Skeletal muscle satellite cell (primary cell): ENCODE measurements around the gene SMG7.

Experiments
- H3K27me3 ChIP-seq: 2 replicates; pipeline ENCODE4 v1.7.0; 2013; ENCODE audit warnings: low read length; ENCODE audit not compliant: control insufficient read depth, insufficient read depth
- H3K36me3 ChIP-seq: 2 replicates; pipeline ENCODE4 v1.7.0; 2013; ENCODE audit warnings: mild to moderate bottlenecking, control low read depth, low read length; ENCODE audit not compliant: insufficient read depth
- H3K4me1 ChIP-seq: 2 replicates; pipeline ENCODE4 v1.7.0; 2013; ENCODE audit warnings: low read length; ENCODE audit not compliant: control insufficient read depth, insufficient read depth
- H3K4me2 ChIP-seq: 2 replicates; pipeline ENCODE4 v1.7.0; 2013; ENCODE audit warnings: mild to moderate bottlenecking, low read length
- H3K4me3 ChIP-seq: 2 replicates; pipeline ENCODE4 v1.7.0; 2013; ENCODE audit warnings: low read length
- H3K9ac ChIP-seq: 2 replicates; pipeline ENCODE4 v1.7.0; 2013; ENCODE audit warnings: mild to moderate bottlenecking, low read depth, low read length, moderate library complexity
- H3K9me3 ChIP-seq: replicated peaks from 2 replicates; pipeline ENCODE4 v1.7.0; 2013; ENCODE audit warnings: mild to moderate bottlenecking, control low read depth, low read length

Gene SMG7

DNA sequence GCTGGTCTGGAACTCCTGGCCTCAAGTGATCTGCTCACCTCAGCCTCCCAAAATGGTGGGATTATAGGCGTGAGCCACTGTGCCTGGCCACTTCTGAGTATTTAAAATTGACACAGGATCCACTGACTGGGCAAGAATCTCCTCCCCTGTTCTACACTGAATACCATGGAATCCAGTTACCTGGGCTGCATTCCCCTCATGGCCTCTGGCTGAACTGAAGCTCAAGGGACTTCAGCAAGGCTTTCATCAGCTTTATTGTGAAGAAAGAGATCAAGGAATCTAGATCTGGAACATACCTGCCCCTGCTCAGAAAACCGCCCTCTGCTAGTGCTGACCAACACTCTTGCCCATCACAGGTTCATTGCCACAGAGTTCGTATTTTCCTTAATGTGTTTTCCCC is 97.5 kb downstream of the SMG7 start:
- H3K4me1 ChIP-seq: peaks cover 24% of the 10 kb centered on the region

DNA sequence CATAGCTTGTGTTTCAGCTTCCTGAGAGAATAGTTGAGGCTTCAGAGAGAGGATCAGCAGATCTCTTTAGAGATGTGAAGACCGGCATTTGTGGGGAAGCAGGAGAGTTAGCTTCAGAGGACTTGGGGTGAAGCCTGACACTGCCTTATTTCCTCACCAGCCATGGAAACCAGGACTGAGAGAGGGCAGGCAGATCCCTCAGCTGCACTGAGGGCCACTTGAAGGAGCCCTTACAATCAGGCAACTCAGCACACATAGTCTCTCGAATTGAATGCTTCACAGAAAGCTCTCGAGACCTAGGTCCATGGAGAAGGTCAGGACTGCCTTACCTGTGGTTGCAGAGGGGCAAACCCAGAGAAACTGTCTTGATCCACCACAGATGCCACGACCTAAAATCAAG is 98.2 kb downstream of the SMG7 start:
- H3K36me3 ChIP-seq: no peaks in the 10 kb centered on the region
- H3K9ac ChIP-seq: no peak overlapping the region
- no peak overlapping the region for H3K4me2 ChIP-seq
- no peak overlapping the region for H3K4me3 ChIP-seq
- no peaks in the 10 kb centered on the region for H3K27me3 ChIP-seq
- peaks cover 24% of the 10 kb centered on the region for H3K4me1 ChIP-seq
- no peaks in the 10 kb centered on the region for H3K9me3 ChIP-seq

More for the DNA sequence above, 97.5 kb downstream of the SMG7 start:
- H3K36me3 ChIP-seq: no peaks in the 10 kb centered on the region
- no peaks in the 10 kb centered on the region for H3K9me3 ChIP-seq
- H3K9ac ChIP-seq: no peak overlapping the region
- no peaks in the 10 kb centered on the region for H3K27me3 ChIP-seq
- H3K4me2 ChIP-seq: no peak overlapping the region
- no peak overlapping the region for H3K4me3 ChIP-seq

DNA sequence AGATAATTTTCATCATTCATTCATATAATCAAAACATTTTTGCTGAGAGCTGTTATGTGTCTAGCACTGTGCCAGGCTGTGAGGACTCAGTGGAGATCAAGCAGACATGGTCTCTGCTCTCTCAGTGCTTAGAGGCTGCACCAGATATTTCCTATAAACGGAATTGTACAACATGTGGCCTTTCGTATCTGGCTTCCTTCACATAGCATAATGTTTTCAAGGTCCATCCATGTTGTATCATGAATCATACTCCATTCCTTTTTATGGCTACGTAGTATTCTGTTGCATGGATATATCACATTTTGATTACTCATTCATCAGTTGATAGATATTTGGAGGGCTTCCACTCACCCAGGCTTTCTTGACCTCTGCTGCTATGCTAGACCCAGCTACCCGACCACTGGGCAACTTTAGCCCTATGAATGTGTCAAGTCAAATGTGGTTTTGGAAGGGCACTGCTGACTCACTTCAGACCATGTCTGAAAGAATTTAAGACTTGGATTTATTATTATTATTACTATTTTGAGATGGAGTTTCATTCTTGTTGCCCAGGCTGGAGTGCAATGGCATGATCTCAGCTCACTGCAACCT is 99.5 kb downstream of the SMG7 start:
- Histone ChIP-seq H3K27me3 (peaks cover 4% of the 10 kb centered on the region), H3K36me3 (no peaks in the 10 kb centered on the region), H3K4me2 (no peak overlapping the region), H3K9ac (no peak overlapping the region), H3K4me3 (no peak overlapping the region), H3K9me3 (no peaks in the 10 kb centered on the region), H3K4me1 (peaks cover 22% of the 10 kb centered on the region)

DNA sequence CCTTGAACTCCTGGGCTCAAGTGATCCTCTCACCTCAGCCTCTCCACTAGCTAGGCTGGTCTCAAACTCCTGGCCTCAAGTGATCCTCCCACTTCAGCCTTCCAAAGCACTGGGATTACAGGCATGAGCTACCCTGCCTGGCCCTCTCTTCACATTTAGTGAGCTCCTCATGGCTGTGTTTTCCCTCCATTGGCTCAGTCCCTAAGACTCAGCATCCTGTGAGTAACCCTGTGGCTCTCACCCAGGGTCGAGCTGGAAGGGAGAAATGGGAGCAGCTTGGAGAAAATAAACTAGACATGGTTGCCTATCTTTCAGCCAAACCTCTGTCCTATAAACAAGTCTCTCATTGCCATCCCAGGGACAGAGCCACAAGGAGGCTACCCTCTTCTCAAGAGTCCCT is 100.4 kb downstream of the SMG7 start:
- no peak overlapping the region for H3K4me3 ChIP-seq
- no peaks in the 10 kb centered on the region for H3K36me3 ChIP-seq
- H3K4me2 ChIP-seq: no peak overlapping the region
- peaks cover 12% of the 10 kb centered on the region for H3K4me1 ChIP-seq
- no peak overlapping the region for H3K9ac ChIP-seq
- H3K9me3 ChIP-seq: no peaks in the 10 kb centered on the region
- H3K27me3 ChIP-seq: peaks cover 12% of the 10 kb centered on the region

DNA sequence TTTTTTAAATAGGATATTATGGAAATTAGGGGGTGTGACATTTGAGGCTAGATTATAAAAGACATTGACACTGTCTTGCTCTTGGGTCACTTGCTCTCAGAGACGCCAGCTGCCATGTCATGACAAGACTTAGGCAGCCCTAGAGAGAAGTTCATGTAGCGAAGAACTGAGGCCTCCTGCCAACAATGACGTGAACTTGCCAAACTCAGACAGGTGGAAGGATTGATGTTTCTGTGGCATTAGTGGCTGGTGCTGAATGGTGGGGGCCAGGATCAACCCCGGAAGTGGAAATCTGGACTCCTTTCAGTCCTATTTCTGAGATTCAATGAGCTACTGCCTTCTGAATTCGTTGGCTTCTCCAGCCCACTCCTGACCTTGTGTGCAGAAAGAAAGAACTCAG is 103.3 kb downstream of the SMG7 start:
- Histone ChIP-seq H3K4me1 (peaks cover 5% of the 10 kb centered on the region), H3K9me3 (no peaks in the 10 kb centered on the region), H3K4me3 (no peak overlapping the region), H3K9ac (no peak overlapping the region), H3K4me2 (no peak overlapping the region), H3K36me3 (no peaks in the 10 kb centered on the region), H3K27me3 (peaks cover 16% of the 10 kb centered on the region)

DNA sequence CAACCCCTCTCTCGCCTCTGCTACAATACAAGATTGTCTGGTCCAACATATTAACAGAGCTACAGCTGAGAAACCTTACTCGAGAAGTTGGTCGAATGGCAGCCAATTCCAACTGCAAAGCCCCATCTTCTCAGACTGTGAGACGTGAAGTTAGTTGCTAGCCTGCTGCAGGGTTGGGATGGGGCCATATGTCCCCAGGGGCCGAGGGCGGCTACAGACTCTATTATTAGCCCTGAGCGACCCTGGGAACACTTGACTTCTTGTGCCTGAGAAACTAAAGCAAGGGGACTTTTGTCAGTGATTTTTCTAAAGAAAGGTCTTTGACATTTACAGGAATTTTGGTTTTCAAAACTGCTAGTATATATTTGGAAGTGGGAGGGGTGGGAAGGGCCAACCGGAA is 104.2 kb downstream of the SMG7 start:
- Histone ChIP-seq H3K36me3 (no peaks in the 10 kb centered on the region), H3K4me1 (peaks cover 5% of the 10 kb centered on the region)

DNA sequence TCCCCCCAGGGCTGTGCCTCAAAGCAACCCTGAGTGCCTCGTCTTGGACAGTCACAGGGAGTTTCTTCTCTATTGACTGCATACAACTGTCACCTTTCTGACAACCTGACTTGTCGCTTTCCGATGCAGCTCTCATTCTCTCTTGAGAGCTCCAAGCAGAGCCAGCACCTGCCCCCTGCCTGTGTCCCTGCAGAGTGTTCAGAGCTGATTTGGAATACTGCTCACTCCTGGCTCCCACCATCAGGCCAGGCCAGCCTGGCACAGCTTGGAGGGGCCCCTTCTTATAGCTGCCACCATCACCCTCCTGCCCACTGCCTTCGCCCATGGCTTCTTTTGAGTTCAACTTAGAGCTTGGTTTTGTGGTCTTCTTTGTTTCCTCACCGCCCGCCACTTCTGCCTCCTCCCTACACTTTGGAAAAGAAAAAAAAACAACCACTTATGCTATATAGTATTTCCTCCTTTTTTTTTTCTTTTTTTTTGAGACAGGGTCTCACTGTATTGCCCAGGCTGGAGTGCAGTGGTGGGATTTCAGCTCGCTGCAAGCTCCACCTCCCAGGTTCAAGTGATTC is 105.7 kb downstream of the SMG7 start:
- Histone ChIP-seq H3K27me3 (peaks cover 16% of the 10 kb centered on the region), H3K4me1 (peaks cover 5% of the 10 kb centered on the region), H3K4me2 (no peak overlapping the region), H3K4me3 (no peak overlapping the region), H3K9ac (no peak overlapping the region), H3K36me3 (no peaks in the 10 kb centered on the region), H3K9me3 (no peaks in the 10 kb centered on the region)

More for the DNA sequence above, 104.2 kb downstream of the SMG7 start:
- Histone ChIP-seq H3K9me3 (no peaks in the 10 kb centered on the region), H3K27me3 (peaks cover 16% of the 10 kb centered on the region), H3K4me3 (no peak overlapping the region), H3K9ac (no peak overlapping the region), H3K4me2 (no peak overlapping the region)

DNA sequence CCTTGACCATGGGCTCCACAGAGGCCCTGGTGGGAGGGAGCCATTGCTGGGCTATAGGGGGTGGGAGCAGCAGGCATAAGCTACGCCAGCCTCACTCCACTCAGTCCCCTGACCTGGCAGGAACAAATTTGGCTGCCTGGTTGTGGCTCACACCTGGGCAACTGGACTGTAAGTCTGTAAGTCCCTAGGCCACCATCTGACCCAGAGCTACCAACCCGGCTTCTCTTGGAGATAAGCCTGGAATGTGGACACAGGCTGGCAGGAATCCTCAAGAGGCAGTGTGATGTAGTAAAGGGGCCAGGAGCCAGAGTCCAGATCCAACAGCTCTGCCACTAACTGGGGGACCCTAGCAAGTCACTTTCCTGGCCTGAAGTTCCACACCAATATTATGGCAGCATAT is 106.6 kb downstream of the SMG7 start:
- Histone ChIP-seq H3K27me3 (peaks cover 16% of the 10 kb centered on the region), H3K4me1 (peaks cover 5% of the 10 kb centered on the region), H3K4me3 (no peak overlapping the region), H3K4me2 (no peak overlapping the region), H3K9ac (no peak overlapping the region), H3K36me3 (no peaks in the 10 kb centered on the region), H3K9me3 (no peaks in the 10 kb centered on the region)

DNA sequence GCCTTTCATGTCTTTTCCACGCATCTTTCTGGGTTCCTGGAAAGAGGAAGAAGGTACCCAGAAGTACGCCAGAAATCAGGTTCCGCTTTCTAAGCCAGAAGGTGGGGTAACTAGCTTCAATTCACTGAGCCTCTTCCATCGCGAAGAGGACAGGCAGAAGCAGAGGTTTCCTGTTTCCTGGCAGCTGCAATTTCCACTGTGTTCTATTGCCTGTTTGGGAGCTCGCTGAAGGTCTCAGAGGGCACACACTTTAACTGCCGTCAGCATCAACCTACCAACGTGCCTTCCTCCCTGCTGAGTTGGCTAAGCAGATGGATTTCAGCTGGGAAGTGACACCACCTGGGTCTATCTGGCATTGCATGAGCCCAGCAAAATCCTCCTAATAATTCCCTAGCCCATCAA is 108.0 kb downstream of the SMG7 start:
- Histone ChIP-seq H3K4me2 (no peak overlapping the region), H3K9ac (no peak overlapping the region), H3K4me1 (peaks cover 8% of the 10 kb centered on the region), H3K4me3 (no peak overlapping the region), H3K27me3 (peaks cover 16% of the 10 kb centered on the region), H3K36me3 (no peaks in the 10 kb centered on the region), H3K9me3 (no peaks in the 10 kb centered on the region)

DNA sequence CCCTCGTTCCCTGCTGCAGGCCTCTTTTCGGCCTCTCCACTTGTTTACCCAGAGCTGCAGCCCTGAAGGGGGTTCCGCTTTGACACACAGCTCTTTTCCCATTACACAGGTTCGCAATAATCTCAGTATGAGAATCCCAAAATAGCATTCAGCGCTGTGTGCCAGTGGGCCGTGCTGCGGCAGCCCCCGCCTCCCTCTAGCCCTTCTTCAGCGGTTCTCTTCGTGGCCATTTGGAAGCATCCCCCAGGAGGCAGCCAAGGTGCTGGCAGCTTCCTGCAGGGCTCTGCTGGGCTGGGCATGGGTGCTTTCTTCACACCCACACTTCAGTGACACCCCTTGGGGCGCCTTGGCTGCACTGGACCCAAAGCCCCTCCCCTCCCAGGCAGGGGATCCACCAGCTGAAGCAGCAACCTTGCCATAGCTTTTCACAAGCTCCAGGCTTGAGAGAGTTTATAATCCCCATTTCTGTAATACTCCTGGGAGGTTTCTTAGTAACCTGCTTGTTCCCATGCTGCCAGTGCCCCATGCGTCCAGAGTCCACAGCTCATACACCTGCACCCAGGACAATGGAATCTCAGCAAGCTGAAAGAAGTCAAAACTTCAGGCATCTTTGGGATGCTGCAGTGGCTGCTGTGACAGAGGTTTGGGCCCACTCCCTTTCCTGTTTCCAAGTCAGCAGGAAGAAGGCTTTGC is 109.9 kb downstream of the SMG7 start:
- peaks cover 8% of the 10 kb centered on the region for H3K4me1 ChIP-seq
- no peak overlapping the region for H3K4me2 ChIP-seq
- H3K27me3 ChIP-seq: peaks cover 8% of the 10 kb centered on the region
- no peak overlapping the region for H3K9ac ChIP-seq
- no peak overlapping the region for H3K4me3 ChIP-seq
- H3K36me3 ChIP-seq: no peaks in the 10 kb centered on the region
- no peaks in the 10 kb centered on the region for H3K9me3 ChIP-seq

DNA sequence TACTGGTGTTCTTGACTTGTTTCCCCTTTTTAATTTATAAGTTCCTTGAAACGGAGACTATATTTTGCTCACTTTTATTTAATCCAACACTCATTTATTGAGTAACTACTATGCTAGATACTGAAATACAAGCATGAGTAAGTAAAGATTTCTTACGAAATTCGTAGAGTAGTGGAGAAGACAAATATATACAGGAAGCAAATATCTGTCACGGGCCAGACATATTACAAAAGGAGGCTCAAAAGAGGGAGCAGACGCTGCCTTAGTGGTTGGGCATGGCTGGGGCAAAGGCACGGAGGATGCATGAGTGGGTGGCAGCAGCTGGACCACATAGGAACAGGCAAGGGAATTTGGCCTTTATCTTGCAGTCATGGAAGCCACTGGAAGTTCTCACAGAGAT is 111.2 kb downstream of the SMG7 start:
- H3K9me3 ChIP-seq: no peaks in the 10 kb centered on the region
- H3K4me1 ChIP-seq: peaks cover 8% of the 10 kb centered on the region
- no peak overlapping the region for H3K9ac ChIP-seq
- H3K4me3 ChIP-seq: no peak overlapping the region
- H3K36me3 ChIP-seq: no peaks in the 10 kb centered on the region
- no peak overlapping the region for H3K4me2 ChIP-seq
- H3K27me3 ChIP-seq: no peaks in the 10 kb centered on the region

DNA sequence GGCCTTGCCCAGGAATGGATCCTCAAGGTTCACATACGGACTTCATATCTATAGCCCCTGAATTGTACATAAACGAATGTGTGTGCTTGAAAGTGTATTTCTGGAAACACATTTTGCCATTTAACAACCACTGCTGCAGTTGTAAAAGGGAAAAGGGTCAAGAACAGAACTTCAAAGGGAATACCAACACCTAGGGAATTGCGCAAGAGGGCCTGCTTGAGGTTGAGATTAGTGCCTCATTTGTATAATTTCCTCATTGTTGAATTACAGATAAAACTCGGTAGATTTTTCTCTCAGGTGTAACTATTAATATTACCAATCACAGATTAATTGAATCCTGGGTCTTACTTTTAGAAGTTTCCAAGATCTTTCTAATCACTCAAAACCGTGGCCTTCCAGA is 111.8 kb downstream of the SMG7 start:
- Histone ChIP-seq H3K36me3 (no peaks in the 10 kb centered on the region), H3K27me3 (no peaks in the 10 kb centered on the region), H3K9ac (no peak overlapping the region), H3K4me3 (no peak overlapping the region), H3K4me1 (peaks cover 8% of the 10 kb centered on the region), H3K9me3 (no peaks in the 10 kb centered on the region), H3K4me2 (no peak overlapping the region)
